Activated CD4-positive, alpha-beta T cell treated with anti-CD3 and anti-CD28 coated beads, Interleukin-2, amount 50 U/mL, for 24 hours (primary cell): ENCODE measurements around the gene PRR23E.

Experiments
- DNase-seq, 2 donors: peaks; one replicate each; pipeline ENCODE4 v3.0.0-alpha.2; 2020; ENCODE audit warnings: low read depth in 1 of 2, low spot score in 1 of 2

PRR23E gene

GRCh38 chr3:127207727-127208482 is 15.0 kb downstream of the PRR23E start:
- no peak for DNase-seq

- no peak for DNase-seq
Observed at GRCh38 chr3:127208483-127209100, 15.7 kb downstream of the PRR23E start.

- DNase-seq = no peak
Observed at GRCh38 chr3:127209155-127209839, 16.4 kb downstream of the PRR23E start.

GRCh38 chr3:127209840-127210653 is 17.1 kb downstream of the PRR23E start:
- DNase-seq = no peak

GRCh38 chr3:127210654-127210943 is 17.7 kb downstream of the PRR23E start:
- DNase-seq = no peak

- DNase-seq = no peak
Observed at GRCh38 chr3:127211118-127212060, 18.5 kb downstream of the PRR23E start.

DNA sequence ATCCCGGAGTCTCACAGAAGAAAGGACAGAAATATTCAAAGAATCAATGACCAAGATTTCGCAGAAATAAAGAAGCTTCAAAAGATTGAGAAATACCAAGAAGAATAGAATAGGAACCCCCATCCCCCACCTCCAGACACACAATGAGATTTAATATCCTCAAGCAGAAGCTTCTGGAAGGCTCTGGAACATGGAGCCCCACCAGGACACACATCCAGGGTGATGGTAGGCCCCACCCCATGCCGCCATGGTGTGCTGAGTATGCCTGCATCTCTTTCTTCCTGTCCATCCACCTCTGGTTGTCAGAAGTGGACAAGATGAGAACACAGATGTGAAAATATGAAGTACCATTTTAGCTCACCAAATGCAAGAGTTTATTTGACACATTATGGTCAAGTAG is 19.3 kb downstream of the PRR23E start:
- DNase-seq = no peak

GRCh38 chr3:127212711-127213110 is 19.8 kb downstream of the PRR23E start:
- DNase-seq = no peak

- no peak for DNase-seq
Observed at GRCh38 chr3:127213381-127213918, 20.5 kb downstream of the PRR23E start.

DNA sequence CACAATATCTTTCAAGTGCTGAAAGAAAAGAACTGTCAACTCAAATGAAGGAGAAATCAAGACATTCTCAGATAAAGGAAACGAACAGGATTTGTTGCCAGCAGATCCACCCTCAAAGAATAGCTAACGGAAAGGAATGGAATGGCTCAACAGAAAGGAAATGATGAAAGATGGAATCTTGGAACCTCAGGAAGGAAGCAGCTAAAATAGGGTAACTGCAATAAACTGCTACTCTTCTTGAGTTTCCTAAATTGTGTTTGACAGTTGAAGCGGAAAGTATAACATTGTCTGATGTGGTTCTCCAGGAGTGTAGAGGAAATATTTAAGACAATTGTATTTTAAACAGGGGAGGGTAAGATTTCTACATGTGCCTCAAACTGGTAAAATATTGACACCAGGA is 22.0 kb downstream of the PRR23E start:
- no peak for DNase-seq

GRCh38 chr3:127215714-127216414 is 22.9 kb downstream of the PRR23E start:
- no peak for DNase-seq

DNA sequence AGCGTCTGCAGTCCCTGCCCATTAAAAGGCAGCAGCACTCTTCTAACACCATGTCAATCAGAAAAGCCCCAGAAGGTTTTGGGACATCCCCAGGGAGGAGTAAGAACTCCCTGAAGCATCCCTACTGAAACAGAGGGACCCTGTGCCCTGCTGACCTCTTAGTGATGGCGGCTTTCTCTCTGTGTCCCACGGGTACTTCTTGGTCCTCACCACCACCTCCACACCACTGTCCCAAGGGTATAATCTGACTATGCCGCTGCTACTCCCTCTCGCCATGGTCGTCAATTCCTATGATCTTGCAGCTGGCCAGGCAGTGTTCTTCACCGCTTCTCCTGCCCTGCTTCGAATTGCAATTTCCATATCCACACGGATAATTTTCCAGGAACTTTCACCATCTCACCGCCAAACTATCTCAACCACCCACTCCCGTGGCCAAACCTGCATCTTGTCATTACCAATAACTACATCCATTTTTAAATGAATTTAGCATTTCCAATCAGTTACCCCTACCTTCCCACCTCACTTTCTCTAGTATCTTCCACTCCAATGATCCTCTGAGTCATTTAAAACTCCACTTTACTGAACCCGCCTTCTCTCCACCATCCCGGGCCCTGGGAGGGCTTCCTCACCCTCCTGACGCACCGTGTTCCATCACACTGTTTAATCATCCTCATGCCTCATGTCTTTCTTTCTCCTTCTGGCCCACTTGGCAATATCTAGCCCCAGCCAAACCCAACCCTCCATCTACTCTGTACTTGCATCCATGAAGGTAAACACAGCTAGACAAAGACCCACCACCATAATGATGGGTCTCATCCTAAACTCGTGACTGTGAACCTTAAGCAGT is 23.7 kb downstream of the PRR23E start:
- DNase-seq = no peak

DNA sequence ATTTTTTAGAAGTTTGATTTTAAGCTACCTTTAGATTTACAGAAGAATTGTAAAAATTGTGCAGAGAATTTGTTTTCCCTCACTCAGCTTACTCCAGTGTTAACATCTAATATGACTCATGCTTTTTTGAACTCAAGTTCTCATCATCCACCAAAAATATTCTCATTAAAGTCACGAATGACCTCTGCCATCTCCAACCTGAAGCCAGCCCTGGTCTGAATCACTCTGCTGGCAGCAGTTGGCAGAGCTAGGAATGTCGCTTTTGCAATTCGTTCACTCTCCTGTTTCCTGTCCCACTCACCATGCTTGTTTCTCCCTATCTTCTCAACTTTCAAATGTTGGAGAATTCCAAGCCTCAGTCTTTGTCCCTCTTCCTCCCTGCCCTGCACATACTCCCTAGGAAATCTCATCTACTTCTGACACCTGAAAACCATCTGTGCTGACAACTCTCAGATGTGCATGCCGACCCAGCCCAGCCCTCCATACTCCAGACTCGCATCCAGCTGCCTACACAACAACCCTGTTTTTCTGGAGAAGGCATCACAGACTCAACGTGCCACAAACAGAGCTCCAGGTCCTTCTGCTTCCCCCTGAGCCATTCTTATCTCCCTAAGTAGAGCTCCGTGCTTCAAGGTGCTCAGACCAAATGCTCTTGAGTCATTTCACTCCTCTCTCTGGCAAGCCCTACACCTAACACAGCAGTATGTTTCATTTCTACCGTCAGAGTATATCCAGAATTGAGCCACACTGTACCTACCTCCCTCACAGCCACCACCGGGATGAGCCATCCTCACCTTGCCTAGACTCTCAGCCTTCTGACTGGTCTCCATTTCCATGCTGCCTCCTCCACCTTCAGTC is 24.9 kb downstream of the PRR23E start:
- no peak for DNase-seq

DNA sequence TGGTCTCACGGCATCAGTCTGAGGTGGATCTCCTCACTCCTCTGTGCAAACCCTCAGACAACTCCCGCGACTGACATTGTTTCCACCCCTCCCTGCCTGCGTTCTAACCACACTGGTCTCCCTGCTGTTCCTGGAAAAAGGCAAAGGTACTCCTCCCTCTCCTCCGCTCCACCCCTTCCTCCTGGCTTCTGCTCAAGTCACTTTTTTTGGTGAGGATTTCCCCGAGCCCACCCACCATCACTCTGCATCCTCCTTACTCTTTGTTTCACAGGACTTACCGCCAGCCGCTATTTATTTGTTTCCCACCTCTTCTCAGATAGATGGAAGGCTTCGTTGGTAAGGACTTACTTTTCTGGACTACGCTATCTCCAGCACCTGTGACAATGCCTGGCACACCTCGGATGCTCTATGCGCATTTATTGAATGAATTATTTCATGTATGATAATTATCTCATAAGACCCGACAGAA is 25.6 kb downstream of the PRR23E start:
- no peak for DNase-seq

GRCh38 chr3:127220497-127220896 is 27.6 kb downstream of the PRR23E start:
- DNase-seq = no peak

GRCh38 chr3:127221037-127221436 is 28.1 kb downstream of the PRR23E start:
- no peak for DNase-seq

GRCh38 chr3:127221446-127222035 is 28.6 kb downstream of the PRR23E start:
- DNase-seq = no peak
